EH (cell line): ENCODE data around the gene TMEM135.
A peak's percentile ranks its signal among the peaks of the same experiment; 100 is the strongest.
"Not testable (repeated sequence)": the region's sequence is repeated elsewhere in the genome, so short reads cannot be mapped to it uniquely, and the experiment has no call there.

ENCODE experiments used
- DNase-seq: peaks from one replicate; pipeline ENCODE4 v3.0.0-alpha.2; 2015; ENCODE audit warnings: low read depth

Gene TMEM135

DNA sequence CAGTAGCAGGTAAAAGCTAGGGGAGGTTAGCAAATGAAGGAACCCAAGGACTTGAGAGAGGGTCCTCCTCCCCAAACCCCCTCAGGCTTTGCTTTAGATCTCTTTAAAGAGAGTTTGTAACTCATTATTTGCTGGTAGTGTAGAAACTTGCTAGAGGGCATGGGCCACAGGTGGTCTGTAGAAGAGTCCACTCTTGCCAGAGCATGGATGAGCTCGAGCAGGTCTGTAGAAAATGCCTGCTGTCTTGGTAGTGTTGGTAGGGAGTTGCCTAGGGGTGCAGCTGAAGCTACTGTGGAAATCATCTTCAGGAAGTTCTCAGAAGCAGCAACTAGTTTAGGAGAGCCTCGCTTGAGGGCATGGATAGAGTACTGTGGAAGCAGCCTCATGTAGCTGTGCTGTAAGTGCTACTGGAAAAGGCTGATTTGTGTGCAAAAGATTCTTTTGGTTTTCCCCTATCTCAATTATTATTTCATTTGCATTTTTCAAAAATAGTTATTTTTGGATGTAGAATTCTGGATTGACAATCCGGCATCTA, 104.3 kb downstream of the TMEM135 start:
- DNase-seq, result no peak

DNA sequence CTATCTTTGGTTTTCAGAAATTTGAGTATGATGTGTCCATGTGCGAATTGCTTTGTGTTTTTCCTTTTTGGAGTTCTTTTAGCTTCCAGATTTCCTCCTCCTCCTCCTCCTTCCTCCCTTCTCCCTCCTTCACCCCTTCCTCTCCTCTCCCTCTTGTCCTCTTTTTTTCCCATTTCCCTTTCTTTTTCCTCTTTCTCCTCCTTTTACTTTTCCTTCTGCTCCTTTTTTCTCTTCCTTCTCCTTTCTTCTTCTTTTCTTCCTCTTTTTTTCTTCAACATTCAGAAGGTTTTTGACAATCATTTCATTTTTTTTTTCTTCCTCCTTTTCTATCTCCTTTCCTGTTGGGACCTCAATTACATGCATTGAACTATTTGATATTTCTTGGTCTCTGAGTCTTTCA, 104.9 kb downstream of the TMEM135 start:
- DNase-seq, result no peak

DNA sequence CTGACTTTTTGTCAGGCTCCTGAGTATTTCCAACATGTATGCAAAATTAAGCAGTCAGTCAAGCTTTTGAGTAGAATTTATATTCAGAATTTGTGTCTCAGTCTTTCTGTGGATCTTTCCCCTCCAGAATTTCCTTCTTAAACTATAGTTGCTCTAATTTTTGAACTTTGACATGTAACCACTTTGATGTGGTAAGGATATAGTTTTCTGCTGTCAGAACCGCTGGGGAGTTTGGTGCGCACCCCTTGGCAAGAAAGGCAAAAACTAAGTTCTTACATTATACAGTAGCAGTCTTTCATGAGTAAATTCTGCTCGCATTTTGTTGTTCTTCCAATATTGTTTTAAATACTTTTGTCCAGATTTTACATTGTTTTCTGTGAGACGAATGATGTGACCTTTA, 105.9 kb downstream of the TMEM135 start:
- no peak for DNase-seq

DNA sequence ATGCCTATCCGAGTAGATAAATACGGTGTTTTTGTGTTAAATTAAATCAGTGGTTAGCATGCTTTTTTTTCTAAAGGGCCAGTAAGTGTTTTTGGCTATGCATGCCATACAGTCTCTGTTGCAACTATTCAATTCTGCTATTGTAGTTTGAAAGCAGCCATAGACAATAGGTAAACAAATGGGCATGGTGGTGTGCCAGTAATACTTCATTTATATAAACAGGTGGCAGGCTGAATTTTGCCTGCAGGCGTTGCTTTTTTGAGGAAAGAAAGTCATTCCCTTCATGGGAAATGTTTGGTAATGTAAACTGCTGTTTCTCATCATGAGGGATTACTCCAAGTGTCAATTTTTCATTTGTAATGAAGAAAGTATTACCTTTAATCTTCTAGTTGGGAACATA, 106.5 kb downstream of the TMEM135 start:
- no peak for DNase-seq

DNA sequence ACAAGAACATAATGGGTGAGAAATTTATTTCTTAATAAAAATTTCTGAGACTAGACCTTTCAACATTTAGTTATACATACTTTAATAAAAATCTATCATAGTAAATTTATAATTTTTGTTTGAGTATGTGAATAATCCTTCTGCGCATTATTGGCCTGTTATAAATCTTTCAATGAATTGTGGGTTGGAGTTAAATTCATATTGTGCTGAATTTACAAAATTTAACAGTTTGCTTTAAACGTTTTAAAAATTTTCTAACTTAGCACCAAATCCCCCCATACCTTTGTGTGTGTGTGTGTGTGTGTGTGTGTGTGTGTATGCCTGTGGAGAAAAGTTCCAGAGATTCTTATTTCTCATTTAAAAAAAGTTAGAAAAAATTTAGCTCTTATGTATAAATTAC, 111.0 kb downstream of the TMEM135 start:
- no peak for DNase-seq

DNA sequence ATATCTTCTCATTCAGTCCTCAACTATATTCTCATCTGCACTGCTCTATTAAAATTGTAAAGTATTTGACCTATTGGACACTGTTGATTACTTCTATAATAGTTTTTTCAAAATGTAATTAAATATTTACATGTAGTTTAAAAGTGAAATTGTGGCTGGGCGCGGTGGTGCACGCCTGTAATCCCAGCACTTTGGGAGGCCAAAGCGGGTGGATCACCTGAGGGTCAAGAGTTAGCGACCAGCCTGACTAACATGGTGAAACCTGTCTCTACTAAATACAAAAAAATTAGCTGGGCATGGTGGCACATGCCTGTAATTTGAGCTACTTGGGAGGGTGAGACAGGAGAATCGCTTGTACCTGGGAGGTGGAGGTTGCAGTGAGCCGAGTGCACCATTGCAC, 112.0 kb downstream of the TMEM135 start:
- not testable (repeated sequence) for DNase-seq

DNA sequence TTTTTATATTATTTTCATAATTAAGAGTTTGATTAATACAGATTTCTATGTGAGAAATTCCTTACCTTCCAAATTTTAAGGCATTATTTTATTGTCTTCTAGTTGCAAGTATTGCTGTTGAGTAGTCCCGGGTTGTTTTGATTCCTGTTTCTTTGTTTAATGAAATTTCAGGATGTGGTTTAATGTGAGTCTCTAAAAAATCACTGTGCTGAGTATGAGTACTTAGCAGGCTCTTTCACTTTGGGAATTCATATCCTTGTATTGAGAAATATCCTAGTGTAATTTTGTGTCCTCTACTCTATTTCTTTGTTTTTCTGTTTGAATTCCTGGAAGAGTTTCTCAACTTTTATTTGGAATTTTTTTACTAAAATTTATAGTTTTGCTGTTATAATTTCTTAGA, 113.2 kb downstream of the TMEM135 start:
- DNase-seq, result peak; percentile 42

DNA sequence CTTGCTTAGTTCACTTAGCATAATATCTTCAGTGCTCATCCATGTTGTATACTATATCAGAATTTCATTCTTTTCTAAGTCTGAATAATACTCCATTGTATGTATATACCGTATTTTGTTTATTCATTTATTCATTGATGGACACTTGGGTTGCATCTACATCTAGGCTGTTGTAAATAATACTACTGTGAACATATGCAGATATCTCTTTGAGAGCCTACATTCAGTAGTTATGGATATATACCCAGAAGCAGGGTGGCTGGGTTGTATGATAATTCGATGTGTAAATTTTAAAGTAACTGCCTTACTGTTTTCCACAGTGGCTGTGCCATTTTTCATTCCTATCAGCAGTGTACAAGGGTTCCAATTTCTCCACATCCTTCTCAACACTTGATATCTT, 116.5 kb downstream of the TMEM135 start:
- no peak for DNase-seq

DNA sequence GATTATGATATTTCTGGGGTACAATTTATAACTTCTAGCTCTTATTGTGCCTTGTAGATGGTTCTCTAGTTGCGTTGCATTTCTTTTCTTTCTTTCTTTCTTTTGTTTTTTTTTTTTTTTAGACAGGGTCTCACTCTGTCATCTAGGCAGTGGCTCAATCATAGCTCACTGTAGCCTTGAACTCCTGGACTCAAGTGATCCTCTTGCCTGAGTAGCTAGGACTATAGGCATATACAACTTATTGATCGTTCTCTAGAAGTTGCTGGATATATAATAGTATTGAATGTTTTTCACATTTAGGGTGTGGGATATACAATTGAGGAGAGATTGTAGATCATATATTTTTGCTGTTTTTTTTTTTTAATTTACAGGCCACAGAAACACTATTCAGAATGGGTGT, 119.2 kb downstream of the TMEM135 start:
- no peak for DNase-seq

DNA sequence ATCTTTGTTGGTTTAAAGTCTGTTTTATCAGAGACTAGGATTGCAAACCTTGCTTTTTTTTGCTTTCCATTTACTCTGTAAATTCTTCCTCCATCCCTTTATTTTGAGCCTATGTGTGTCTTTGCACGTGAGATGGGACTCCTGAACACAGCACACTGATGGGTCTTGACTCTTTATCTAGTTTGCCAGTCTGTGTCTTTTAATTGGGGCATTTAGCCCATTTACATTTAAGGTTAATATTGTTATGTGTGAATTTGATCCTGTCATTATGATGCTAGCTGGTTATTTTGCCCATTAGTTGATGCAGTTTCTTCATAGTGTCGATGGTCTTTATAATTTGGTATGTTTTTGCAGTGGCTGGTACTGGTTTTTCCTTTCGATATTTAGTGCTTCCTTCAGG, 131.3 kb downstream of the TMEM135 start:
- not testable (repeated sequence) for DNase-seq

DNA sequence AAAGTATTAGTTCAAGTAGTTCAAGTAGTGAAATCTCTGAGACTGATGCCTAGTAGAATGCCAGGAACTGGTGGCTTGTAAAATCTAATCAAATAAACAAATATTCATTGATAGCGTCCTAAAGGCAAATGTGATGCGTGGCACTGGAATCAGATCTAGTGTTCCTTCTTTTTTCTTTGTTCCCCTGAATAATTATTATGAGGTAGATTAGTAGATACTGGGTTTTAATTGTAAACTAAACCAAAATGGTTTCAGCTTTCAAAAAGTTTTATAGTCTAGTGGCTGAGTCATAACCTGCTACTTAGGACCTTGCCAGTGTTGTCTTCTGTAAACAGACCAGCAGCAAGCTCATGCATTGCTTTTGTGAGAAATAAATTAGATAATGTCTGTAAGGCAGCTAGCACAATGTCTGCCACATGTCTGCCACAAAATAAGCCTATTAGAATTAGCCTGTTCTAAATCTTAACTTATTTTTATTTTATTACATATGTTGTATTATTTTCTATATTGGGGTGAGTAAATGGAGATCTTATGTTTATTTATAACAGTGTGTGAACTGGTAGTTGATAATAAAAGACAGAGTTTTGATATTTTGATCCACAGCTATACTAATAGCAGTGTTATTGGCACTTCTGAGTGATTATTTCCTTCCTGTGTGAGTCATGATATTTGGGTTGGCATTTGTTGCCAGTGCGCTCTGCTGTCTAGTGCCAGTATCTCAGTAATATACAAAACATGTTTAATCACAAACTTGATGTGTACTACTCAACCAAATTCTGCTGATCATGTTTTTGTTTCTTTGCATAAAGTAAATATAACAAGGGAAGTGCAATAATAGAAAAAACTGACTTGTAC, 135.7 kb downstream of the TMEM135 start:
- peak; percentile 70 for DNase-seq

DNA sequence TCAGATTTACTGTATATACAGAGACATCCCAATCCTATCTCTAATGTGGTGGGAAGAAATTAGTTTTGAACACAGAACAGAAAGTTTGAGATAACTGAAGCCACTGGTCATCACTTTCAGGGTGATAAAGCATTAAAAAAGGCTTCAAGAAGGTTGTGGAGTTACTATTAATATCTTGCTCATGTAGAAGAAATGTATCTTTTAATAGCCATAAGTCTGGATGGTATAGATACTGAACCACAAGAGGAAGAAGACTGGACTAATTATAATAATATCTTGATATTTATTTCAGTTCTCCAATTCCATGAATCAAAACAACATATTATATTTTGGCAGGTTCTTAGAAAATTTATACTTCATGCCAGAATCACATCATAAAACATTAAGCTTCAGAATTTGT, 137.1 kb downstream of the TMEM135 start:
- peak; percentile 29 for DNase-seq

DNA sequence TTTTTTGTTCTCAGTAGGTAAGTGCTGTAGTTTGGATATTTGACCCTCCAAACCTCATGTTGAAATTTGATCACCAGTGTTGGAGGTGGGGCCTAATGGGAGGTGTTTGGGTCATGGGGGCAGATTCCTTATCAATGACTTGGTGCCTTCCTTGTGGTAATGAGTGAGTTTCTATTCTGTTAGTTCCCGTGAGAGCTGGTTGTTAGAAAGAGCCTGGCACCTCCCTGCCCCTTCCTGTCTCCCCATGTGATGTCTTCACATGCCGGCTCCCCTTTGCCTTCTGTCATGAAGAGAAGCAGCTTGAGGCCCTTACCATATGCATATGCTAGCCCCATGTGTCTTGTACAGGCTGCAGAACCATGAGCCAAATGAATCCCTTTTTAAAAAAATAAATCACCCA, 138.3 kb downstream of the TMEM135 start:
- DNase-seq, result peak; percentile 56

DNA sequence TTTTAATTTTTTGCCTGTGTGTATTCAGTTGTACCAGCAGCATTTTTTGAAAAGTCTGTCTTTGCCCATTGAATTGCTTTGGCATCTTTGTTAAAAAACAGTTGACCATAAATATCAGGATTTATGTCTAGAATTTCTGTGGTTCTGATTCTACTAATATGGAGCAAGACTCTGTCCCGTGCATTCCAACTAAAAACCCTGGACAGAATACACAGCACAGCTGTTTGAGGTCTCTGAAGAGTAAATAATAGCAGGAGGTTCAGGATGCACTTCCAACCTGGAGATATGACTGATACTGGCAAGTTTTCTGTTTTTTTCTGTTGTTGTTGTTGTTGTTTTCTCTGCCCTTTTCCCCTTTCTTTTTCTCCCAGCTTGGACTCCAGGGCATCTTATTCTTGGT, 141.9 kb downstream of the TMEM135 start:
- no peak for DNase-seq

DNA sequence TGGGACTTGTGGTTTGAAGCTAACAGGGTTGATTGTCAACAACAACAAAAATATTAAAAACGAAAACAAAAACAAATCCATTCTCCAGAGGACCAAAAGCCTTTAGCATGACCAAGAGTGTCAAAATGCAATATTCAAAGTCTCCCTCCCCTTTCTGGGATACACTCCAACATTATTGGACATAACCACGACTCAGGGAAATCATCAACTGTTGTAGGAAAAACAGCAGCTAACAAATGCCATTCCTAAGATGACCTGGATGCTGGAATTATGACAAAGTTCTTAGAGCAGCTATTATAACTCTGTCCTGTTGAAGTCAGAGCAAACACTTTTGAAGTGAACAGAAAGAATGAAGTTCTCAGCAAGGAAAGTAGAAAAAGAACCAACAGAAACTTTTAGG, 143.0 kb downstream of the TMEM135 start:
- DNase-seq, result peak; percentile 78

DNA sequence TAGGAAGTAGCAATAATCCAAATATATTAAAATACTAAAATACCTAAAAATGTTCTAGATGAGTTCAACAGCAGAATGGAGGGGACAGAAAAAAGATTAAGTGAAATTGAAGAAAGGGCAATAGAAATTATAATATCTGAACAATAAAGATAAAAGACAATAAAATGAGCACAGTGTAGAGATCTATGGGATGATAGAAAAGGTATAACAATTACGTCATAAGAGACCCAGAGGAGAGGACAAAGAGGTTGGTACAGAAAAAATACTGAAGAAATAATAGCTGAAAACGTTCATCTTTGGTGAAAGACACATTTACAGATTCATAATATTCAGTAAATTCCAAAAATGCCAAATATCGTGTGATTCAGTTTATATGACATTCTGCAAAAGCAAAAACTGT, 143.4 kb downstream of the TMEM135 start:
- DNase-seq, result no peak

DNA sequence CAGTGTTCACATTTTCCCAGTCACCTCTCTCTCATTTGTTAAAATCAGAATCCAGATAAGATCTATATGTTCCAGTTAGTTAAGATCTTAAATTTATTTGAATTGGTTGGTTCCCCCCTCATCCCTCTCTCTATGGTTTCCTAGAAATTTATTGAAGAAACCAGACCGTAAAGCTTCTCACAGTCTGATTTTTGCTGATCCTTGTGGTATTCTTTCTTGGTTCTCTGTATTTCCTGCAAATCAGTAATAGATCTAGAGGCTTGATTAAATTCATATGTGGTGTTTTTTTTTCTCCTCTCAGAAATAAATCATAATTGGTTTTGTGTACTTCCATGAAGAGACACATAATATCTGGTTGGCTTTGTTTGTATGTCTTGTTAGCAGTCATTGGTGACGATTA, 147.5 kb downstream of the TMEM135 start:
- no peak for DNase-seq

DNA sequence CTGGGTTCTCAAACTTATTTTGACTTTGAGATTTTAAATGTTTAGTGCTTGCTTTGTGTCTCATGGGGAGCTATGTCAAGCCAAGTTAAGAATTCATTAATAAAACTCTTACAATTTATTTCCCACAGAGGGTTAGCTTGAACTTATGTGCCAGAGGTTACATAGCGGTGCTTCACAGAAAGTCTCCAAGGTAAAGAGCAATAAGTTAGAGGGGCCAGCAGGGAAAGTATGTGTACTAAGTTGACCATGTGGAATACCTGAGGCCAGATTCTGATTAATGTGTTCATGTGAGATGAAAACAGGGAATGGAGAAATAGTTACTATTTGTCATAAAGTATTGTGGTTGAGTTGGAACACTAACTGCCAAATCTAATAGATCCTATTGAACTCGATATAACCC, 149.3 kb downstream of the TMEM135 start:
- DNase-seq, result no peak

DNA sequence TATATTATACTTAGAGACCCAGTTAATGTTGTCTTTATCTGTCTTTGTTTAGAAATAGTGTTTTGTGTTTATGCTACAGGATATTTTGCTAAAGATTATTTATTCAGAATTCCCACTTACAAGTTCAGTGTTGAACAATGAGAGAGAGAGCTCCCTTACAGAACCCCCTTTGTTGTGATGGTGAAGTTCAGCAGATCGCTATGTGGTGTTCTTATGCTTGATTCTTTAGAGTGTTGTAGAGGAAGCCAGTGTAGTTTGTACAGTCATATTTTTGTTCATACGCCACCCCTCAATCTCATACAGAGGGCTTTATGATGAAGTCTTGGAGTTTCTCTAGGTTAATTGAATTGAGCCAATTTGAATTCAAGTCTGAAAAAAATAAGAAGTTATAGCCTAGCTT, 150.2 kb downstream of the TMEM135 start:
- DNase-seq, result no peak

DNA sequence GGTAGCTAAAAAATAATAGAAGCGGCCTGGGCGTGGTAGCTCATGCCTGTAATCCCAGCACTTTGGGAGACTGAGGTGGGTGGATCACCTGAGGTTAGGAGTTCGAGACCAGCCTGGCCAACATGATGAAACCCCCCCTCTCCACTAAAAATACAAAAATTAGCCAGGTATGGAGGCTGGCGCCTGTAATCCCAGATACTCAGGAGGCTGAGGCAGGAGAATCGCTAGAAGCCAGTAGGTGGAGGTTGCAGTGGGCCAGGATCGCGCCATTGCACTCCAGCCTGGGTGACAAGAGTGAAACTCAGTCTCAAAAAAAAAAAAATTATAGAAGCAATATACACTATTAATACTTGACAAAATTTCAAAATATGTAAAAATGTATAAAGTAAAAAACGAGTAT, 150.7 kb downstream of the TMEM135 start:
- not testable (repeated sequence) for DNase-seq

DNA sequence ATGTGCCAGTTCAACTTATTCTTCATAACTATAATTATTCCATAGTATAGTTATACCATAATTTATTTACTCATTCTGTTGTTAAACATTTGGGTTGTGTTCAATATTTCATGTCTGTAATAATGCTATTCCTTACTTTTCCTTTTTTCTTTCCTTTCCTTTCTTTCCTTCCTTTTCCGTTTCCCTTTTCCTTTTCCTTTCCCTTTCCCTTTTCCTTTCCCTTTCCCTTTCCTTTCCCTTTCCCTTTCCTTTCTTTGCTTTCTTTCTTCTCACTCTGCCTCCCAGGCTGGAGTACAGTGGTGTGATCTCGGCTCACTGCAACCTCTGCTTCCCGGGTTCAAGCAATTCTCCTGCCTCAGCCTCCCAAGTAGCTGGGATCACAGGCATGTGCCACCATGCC, 151.2 kb downstream of the TMEM135 start:
- DNase-seq, result not testable (repeated sequence)

DNA sequence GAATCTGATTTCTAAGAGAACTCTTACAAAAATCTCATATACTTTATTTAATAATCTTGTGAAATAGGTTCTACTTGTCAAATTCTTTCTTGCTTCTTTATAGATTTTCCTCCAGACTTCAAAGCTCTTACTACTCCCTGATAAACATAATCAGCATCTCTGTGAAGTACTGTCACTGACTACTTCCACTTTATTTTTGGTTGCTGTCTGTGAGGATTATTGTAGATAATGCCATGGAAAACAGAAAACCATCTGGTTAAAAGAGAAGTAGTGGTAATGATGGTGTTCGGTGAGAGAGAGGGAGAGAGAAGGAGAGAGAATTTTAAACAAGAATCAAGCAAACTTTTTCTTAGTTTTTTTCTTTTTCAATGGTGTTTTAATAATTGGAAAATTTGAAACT, 152.3 kb downstream of the TMEM135 start:
- DNase-seq, result no peak

DNA sequence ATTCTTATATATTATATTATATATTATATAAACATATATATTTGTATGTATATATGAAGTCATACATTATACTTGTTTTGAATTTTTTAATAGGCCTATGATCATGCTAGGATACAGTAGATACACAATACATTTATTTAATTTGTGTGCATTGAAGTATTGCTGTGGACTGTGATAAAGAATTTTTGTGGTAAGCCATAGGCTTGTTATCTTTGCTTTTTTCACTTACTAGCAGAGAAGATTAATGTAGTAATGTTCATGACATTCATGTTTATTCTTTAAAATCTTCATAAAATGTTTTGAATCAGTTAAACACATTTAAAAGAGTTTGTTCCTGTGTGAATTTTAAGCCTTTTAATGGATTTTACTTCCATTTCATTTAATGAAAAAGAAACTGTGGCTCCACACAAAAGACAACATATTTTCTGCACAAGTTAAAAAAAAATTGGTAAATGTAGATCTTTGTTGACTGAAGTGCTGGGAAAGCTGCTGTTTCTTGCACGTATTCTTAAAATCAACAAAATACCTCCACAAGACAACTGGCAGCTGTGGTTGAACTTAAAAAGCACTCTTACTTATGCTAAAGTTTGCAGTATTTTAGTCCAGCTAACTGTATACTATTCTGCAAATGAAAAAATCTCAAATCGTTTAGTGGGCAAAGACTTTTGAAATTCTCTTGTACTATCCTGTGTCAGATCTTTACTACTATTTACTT, 156.2 kb downstream of the TMEM135 start:
- DNase-seq, result no peak
